NCI-H187 treated with DMSO at 0.1 percent for 48 hours (cell line): ENCODE measurements around the gene ZNF37A.
"Not testable (repeated sequence)": the region's sequence is repeated elsewhere in the genome, so short reads cannot be mapped to it uniquely, and the experiment has no call there.

Experiments
- DNase-seq: peaks from one replicate; lab custom pipeline; 2025; lab: John Stamatoyannopoulos, UW

The ZNF37A gene

DNA sequence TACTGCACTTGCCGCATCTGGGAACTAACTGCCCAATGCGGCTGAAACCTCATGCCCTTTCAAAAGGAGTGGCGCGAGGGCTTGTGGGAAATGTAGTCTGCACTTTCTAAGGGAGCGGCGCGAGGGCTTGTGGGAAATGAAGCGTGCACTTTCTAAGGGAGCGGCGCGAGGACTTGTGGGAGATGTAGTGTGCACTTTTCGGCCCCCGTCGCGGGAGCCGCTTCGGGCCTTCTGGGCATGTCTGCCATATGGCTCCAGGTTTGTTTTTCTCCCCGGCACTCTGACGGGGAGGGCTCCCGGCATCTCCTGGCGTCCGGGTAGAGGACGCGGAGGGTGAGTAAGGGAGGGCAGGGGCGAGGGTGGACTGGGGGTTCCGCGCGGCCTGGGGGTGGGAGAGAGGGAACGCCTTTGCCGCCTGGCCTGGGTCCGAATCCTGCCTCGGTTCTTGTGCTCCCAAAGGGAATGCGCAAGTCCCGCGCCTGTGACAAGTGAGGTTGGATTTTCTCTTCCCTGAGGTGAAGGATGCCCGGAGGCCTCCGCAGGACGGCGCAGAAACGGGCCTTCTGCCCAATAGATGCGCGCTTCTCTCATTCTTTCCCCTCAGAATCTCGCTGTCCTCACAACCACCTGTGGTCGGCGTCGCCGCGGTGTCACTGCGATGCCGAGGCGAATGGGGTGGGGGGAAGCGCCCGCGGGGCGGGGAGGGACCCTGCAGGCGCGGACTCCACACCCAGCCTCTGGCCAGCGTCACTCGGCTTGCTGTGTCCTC is at the start of gene ZNF37A:
Gene ZNF37A (plus strand): TSS at position 180 of the 769 bp plus-strand sequence. CDS start 2,281 bp downstream, outside the sequence.
- DNase-seq, result peak; percentile 9

DNA sequence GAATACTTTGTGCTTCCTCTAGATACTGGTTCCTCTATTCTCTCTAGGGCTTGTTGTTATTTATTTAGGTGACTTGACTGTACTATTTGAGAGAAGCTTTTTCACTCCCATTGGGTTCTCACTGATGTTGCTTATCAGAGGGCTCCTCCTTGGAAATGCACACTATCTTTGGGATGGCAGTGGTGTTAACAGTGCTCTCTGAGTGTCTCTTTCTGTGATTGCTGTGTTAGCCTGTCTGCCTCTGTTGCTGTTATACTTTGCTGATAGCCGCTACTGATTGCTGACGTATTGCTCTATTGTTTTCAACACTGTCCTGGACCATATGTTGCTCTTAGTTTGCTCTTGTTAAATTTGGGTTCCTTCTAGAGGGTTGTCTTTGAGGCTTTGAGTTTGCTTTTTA is 49.0 kb upstream of the ZNF37A start:
- DNase-seq, result no peak

GRCh38 chr10:38047666-38048065 is 46.5 kb upstream of the ZNF37A start:
- DNase-seq, result no peak

GRCh38 chr10:38050212-38050611 is 43.9 kb upstream of the ZNF37A start:
- no peak for DNase-seq

- no peak for DNase-seq
These were observed 39.8 kb upstream of the ZNF37A start for GRCh38 chr10:38054361-38054797.

DNA sequence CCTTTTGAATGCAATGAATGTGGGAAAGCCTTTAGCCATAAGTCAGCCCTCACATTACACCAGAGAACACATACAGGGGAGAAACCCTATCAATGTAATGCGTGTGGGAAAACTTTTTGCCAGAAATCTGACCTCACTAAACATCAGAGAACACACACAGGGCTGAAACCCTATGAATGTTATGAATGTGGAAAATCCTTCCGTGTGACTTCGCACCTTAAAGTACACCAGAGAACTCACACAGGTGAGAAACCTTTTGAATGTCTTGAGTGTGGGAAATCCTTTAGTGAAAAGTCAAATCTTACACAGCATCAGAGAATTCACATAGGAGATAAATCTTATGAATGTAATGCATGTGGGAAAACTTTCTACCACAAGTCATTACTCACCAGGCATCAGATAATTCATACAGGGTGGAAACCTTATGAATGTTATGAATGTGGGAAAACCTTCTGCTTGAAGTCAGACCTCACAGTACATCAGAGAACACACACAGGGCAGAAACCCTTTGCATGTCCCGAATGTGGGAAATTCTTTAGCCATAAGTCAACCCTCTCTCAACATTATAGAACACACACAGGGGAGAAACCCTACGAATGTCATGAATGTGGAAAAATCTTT is 38.8 kb upstream of the ZNF37A start:
- not testable (repeated sequence) for DNase-seq

- not testable (repeated sequence) for DNase-seq
These were observed 24.5 kb upstream of the ZNF37A start for GRCh38 chr10:38069663-38070062.

GRCh38 chr10:38070501-38070900 is 23.6 kb upstream of the ZNF37A start:
- no peak for DNase-seq

GRCh38 chr10:38072552-38072951 is 21.6 kb upstream of the ZNF37A start:
- no peak for DNase-seq

GRCh38 chr10:38076687-38077086 is 17.4 kb upstream of the ZNF37A start:
- DNase-seq, result no peak

DNA sequence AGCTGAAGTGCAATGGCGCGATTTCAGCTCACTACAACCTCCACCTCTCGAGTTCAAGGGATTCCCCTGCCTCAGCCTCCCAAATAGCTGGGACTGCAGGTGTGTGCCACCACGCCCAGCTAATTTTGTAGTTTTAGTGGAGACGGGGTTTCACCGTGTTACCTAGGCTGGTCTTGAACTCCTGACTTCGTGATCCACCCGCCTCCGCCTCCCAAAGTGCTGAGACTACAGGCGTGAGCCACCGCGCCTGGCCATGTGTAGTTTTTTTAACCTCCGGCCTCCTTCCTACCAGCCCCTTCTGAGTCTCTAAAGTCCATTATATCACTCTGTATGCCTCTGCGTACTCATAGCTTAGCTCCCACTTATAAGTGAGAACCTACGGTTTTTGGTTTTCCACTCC is 819 bp upstream of the ZNF37A start:
- not testable (repeated sequence) for DNase-seq

- no peak for DNase-seq
These were observed 350 bp upstream of the ZNF37A start for GRCh38 chr10:38093816-38094157.

DNA sequence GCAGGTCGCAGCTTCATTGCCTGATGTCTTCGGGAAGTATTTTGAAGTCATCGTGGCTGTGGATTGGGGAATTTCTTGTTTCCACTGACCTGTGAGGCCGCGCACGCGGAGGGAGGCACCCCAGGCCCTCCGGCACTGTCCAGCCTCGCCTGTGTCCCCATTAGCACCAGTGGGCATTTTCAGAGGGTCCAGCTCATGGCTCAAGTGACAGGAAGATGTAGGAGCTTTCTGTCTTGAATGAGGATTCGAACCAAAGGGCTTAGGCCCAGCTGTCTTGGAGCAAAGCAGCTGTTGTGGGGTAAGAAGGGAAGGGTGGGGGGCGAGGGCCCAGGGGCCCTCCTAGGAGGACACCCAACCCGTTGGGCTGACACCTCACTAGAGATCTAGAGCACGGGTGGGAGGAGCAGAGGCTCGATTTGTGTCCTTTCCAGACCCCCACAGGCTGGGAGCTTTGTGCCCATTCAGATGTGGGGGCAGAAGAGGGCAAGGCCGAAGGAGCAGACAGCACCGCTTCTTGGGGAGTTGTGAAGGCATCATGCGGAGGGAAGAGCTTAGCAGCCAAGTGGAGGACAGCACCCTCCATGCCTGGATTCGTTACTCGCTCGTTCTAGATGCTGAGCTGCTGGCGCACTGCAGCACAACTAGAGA is 914 bp downstream of the ZNF37A start:
- DNase-seq, result no peak

DNA sequence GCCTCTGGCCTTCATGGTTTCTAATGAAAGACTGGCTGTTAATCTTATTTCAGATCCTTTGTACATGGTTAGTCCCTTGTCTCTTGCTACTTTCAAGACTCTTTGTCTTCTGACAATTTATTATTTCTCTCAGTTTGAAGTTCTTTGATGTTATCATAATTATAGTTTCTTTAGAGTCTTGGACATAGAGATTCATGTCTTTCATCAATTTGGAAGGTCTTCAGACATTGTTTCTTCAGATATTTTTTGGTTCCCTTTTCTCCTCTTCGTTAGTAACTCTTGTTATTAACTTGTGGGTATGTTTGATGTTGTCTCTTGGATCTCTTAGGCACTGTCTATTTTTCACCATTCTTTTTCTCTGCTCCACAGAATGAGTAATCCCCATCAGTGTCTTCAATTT is 8.7 kb downstream of the ZNF37A start:
- no peak for DNase-seq

DNA sequence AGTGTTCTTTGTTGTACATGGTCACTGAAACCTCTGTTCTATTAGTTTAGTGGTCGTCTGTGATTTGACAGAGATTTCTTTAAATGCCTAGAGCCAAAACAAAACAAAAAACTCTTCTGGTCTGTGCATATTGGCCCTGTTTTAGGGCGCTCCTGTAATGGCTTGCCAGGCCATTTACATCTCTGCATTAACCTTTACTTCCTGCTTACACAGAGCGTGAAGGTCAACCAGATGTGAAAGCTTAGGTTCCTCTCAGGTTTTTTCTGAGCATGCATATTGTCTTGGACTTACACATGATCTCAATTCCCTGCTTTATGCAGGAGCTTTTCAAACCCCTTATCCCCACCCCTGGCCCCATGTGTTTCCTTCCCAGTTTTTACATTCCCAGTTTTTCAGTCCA is 9.6 kb downstream of the ZNF37A start:
- DNase-seq, result no peak

GRCh38 chr10:38112159-38112558 is 18.0 kb downstream of the ZNF37A start:
- no peak for DNase-seq

GRCh38 chr10:38118072-38118807 is 24.1 kb downstream of the ZNF37A start:
- DNase-seq, result no peak

- no peak for DNase-seq
These were observed 24.9 kb downstream of the ZNF37A start for GRCh38 chr10:38119038-38119437.

DNA sequence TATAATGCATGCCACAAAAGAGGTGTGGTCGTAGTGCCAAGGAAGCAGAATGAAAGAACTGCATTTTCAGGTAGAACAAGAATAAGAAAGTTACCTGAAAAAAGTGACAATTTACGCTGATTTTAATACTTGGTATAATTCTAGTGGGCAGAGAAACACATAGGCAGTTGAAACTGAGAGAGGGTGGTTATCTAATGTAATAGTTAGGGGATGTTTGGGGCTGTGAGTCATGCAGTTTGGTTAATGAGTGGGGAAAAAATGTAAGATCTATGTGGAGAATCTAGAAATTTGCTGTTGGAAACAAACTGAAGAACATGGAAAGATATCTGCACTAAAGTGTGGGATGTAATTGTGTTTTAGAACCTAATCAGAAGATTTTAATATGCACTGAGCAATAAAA is 33.7 kb downstream of the ZNF37A start:
- DNase-seq, result no peak

DNA sequence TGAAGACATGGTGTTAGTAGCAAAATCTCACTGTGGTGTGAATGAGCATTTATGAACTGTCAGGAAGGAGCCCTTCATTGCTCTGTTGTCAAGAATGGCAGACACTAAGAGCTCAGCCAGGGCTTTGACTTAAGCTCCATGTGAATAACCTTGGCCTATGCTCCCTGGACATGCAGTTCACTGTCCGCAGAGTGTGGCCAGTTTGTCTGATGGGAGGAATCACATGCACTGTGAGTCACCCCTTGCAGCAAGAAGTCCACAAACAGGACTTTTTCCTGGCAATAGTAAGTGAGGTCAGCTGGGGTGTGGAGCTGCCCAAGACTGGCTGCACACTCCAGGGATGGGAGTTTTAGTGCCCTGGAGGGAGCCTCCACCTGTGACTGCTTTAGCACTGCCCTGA is 49.5 kb downstream of the ZNF37A start:
- no peak for DNase-seq

- no peak for DNase-seq
These were observed 52.6 kb downstream of the ZNF37A start for GRCh38 chr10:38146579-38147333.

GRCh38 chr10:38147686-38148085 is 53.5 kb downstream of the ZNF37A start:
- no peak for DNase-seq
